SKM-1 treated with dmso at 0.1 percent for 144 hours (cell line): ENCODE measurements around the gene ZNF804A.
A peak's percentile ranks its signal among the peaks of the same experiment; 100 is the strongest.
"Not testable (repeated sequence)": the region's sequence is repeated elsewhere in the genome, so short reads cannot be mapped to it uniquely, and the experiment has no call there.

Experiments used
- DNase-seq: peaks from one replicate; lab custom pipeline; 2025; ENCODE audit not compliant: unreplicated experiment; lab: John Stamatoyannopoulos, UW

The ZNF804A gene

DNA sequence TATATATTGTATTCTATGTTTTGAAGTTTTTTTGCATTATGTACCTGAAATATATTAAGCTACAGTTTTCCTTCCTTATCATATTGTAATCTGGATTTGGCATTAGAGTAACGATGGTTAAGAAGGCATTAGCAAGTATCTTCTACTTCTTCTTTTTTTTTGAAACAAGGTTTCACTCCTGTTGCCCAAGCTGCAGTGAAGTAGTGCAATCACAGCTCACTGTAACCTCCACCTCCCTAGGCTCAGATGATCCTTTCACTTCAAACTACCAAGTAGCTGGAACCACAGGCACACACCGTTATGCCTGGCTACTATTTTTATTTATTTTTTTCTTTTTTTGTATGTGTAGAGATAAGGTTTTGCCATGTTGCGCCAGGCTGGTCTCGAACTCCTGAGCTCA is 201.1 kb downstream of the ZNF804A start:
- DNase-seq, result peak; percentile 35

GRCh38 chr2:184814421-184814820 is 216.1 kb downstream of the ZNF804A start:
- DNase-seq, result no peak

GRCh38 chr2:184815824-184816223 is 217.5 kb downstream of the ZNF804A start:
- DNase-seq, result no peak

DNA sequence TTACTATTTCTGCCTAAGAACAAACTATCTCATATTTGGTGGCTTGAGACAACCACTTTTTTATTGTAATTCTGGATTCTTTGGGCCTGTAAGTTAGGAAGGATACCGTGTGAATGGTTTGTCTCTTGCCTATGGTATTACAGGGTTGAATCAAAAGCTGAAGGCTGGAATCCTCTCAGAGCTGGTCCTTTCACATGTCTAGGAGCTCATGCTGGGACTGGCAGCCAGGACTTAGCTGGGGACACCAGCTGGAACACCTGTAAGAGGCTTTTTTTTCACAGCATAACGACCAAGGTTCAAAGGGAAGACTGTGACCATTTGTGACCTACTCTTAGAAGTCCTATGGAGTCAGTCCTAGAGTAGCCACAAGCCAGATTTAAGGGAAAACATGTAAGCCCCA is 226.3 kb downstream of the ZNF804A start:
- no peak for DNase-seq

DNA sequence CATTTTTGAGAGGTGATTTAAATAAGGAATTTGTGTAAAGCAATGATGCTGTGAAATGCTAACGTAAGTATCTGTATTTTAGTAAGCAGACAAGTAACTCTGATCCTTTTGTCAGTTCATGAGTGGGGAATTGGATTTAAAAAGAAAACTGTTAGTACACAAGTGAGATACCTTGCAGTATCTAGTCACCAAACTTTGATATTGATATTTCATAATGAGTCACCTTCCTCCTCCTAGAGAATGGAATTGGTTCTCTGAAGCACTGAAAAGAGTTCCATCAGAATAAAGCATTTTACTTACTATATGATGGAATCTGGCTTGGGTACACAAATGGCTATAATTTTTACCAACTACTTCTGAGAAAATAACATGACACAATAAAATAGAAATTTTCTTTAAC is 232.2 kb downstream of the ZNF804A start:
- no peak for DNase-seq

GRCh38 chr2:184834699-184835397 is 236.5 kb downstream of the ZNF804A start:
- DNase-seq, result no peak

- no peak for DNase-seq
These were observed 237.0 kb downstream of the ZNF804A start for GRCh38 chr2:184835398-184835715.

- DNase-seq, result no peak
These were observed 249.0 kb downstream of the ZNF804A start for GRCh38 chr2:184847331-184847730.

GRCh38 chr2:184849516-184849915 is 251.2 kb downstream of the ZNF804A start:
- no peak for DNase-seq

DNA sequence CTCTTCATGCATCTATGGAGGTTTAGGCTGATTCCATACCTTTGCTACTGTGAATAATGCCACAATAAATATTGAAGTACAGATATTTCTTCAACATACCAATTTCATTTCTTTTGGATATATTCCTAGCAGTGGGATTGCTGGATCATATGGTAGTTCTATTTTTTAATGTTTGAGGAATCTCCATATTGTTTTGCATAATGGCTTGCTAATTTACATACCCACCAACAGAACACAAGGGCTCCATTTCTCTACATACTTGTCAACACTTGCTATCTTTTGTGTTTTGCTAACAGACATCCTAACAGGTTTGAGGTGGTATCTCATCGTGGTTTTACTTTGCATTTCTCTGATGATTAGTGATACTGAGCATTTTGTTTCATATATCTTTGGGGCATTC is 253.2 kb downstream of the ZNF804A start:
- DNase-seq, result no peak

GRCh38 chr2:184859187-184859586 is 260.9 kb downstream of the ZNF804A start:
- no peak for DNase-seq

DNA sequence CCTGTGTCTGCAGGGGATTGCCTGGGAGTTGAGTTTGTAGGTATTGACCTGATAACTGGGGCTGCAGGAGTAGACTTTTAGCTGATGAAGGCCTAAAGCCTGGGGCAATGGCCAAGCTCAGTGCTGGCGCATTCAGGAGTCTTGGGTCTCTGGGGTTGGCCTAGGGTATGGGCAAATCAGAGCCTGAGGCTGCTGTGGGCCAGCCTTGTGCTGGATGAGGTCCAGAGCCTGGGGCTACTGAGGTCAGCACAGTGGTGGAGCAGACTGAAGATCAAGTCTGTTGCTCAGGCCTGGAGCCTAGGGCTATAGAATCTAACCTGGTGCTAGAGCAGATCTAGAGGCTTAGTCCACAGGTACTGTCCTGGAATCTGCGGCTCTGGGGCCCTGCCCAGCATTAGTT is 262.4 kb downstream of the ZNF804A start:
- DNase-seq, result no peak

GRCh38 chr2:184875212-184875611 is 276.9 kb downstream of the ZNF804A start:
- no peak for DNase-seq

DNA sequence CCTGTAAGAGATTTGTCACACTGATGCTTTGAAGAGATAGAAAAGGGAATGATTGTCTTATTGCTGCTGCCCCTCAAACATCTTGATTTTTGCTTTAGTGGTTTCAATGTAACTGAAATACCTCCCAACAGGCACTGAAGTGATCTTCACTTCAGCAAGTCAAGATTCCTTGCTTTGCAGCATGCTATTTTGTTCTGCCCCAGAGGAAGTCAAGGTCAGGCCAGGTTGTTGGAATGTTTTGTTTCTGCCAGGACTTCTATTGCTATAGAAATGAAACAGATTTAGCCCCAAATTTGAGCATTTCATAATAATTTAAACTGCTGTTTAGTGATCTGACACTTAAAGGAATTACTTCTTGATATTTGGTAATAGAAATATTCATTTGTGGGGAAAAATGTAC is 277.6 kb downstream of the ZNF804A start:
- no peak for DNase-seq

DNA sequence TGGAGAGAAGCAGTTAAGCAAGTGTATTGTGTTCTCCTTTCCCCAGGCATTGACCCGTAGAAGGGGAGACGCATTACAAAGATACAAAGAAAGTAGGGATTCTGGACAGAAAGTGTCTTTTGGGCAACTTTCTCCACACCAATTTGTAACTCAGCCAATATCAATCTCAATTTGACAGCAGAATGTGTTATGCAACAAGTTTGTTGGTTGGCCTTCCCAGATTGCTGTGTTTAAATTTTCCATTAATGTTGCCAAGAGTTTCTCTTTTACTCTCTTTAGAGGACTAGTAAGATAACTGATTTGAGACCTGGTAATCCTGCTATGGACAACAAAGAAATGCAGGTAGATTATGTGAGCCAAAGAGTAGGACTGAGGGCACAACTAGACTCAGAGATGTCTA is 279.6 kb downstream of the ZNF804A start:
- DNase-seq, result no peak

DNA sequence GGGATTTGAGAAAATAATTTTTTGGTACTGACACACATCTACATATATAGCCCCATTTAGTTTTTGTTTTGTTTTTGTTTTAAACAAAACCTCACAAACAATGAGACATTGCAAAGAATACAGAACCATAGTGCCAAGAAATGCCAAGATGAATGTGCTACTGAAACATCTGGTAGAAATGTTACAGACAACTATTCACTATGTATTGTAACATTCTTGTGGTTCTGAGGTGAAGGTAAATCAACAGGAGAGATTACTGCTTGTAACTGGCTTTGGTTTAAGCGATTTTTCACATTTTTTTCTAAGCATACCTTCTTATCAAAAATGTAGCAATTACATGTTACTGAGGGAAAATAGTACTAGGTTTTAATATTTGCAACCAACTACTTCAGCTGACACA is 281.3 kb downstream of the ZNF804A start:
- no peak for DNase-seq

- DNase-seq, result not testable (repeated sequence)
These were observed 288.3 kb downstream of the ZNF804A start for GRCh38 chr2:184886585-184886984.

- no peak for DNase-seq
These were observed 292.0 kb downstream of the ZNF804A start for GRCh38 chr2:184890311-184890710.

- no peak for DNase-seq
These were observed 306.7 kb downstream of the ZNF804A start for GRCh38 chr2:184904991-184905390.

- no peak for DNase-seq
These were observed 307.8 kb downstream of the ZNF804A start for GRCh38 chr2:184906160-184906559.

DNA sequence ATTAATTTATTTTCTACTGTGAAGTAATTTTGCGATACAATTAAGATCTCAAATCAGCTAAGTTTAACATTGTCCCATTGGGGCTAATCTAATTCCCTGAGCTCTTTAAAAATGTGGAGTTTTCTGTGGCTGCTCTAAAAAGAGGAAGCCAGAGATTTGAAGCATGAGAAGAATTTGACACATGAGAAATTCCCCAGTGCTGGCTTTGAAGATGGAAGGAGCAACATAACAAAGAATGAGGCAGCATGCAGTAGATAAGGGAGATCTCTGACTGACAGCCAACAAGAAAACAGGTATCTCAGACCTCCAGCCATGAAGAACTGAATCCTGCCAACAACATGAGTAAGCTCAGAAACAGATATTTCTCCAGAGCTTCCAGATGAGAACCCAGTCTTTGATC is 308.4 kb downstream of the ZNF804A start:
- DNase-seq, result no peak

- no peak for DNase-seq
These were observed 310.6 kb downstream of the ZNF804A start for GRCh38 chr2:184908966-184909365.

DNA sequence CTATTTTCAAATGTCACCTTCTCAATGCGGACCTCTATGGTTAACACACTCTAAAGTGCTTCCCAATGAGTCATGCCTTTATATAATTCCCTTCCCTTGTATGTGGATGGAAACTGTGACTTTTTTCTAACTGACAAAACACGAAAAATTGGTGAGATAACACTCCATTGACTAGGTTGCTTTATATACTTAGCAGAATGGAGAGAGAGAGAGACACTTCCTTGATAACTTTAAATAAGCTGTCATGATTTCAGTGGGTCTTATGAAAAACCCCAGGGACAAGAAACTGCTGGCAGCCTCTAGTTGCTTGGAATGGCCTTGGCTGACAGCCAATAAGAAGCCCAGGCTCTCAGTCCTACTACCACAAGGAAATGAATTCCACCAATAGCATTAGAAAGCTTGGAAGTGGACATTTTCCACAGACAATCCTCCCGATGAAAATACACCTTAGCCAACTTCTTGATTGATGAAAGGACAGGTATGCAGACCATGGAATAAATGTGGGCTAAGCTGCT is 322.2 kb downstream of the ZNF804A start:
- no peak for DNase-seq
